ENCODE measurements around the gene RHBDD1.

DNA sequence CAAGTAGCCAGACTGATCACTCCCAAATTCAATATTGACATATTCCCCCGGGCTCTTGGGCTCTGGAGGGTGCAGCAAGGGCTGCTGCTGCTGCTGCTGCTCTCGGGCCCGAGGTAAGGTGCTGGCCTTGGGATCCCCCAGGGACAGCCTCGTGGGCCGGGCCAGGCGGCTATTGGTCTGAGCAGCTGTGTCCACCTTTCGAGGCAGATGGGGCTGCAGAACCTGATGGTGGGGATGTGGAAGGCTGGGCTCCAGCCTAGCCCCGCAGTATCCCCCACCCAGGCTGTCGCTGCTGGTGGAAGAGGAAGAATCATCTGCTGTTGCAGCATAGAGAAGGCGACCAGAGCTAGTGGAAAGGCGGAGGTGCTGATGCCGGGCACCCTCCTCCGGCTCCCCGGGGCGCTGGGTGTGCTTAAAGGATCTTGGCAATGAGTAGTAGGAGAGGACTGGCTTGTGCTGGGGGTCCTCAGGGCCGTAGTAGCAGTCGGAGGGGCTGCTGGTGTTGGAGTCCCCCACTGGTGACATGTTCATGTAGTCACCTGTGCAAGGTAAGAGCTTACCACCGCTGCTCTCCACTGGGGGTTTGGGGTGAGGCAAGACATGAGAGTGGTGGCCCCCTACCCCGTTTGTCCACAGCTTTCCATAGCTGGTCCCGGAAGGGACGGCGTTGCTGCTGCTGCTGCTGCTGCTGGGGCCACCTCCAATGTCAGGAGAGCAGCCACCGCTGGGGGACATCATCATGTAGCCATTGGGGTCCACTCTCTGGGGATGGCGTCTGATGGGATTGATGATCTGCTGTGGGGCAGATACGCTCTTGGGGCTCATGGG lies 39.6 kb upstream of the RHBDD1 start:
- TF ChIP-seq POLR2A (IDR thresholded peaks at IDR 0.05): no peak
- TF ChIP-seq, protein P1, sequence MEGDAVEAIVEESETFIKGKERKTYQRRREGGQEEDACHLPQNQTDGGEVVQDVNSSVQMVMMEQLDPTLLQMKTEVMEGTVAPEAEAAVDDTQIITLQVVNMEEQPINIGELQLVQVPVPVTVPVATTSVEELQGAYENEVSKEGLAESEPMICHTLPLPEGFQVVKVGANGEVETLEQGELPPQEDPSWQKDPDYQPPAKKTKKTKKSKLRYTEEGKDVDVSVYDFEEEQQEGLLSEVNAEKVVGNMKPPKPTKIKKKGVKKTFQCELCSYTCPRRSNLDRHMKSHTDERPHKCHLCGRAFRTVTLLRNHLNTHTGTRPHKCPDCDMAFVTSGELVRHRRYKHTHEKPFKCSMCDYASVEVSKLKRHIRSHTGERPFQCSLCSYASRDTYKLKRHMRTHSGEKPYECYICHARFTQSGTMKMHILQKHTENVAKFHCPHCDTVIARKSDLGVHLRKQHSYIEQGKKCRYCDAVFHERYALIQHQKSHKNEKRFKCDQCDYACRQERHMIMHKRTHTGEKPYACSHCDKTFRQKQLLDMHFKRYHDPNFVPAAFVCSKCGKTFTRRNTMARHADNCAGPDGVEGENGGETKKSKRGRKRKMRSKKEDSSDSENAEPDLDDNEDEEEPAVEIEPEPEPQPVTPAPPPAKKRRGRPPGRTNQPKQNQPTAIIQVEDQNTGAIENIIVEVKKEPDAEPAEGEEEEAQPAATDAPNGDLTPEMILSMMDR (IDR thresholded peaks at IDR 0.05): no peak

Data from uterus (tissue), 2 donors.